Heart left ventricle (tissue), 16 donors: Measurements from ENCODE around the gene DDO. TPM values are rescaled to one million over a fixed set of nuclear protein-coding genes. Genes with fewer than 3 reads are reported as not detected.

Experiments used
- ATAC-seq, 4 donors: fragments of 200-7000 bp; cut with Tn5 transposase; one replicate each; pipeline ENCODE4 v1.9.1; 2020 to 2022; ENCODE audit warnings: moderate library complexity in 4 of 4, mild to moderate bottlenecking in 3 of 4, moderate number of reproducible peaks in 1 of 4
- DNase-seq, 5 donors: peaks; one replicate each; pipeline ENCODE4 v3.0.0-alpha.2; 2020
- H3K27ac ChIP-seq, 12 donors: fragments of 200-600 bp; sonication (generic) in 4 of 12; one replicate each; pipeline versions ENCODE4 v1.5.0 to v1.8.0; 2016 to 2022; ENCODE audit warnings: mild to moderate bottlenecking in 2 of 12
- H3K27me3 ChIP-seq, 9 donors: fragments of 200-600 bp; sonication (generic) in 2 of 9; one replicate each; pipeline versions ENCODE4 v1.5.1 to v1.8.0; 2016 to 2022; ENCODE audit warnings: mild to moderate bottlenecking in 3 of 9
- H3K36me3 ChIP-seq, 9 donors: fragments of 200-600 bp; sonication (generic) in 2 of 9; one replicate each; pipeline versions ENCODE4 v1.5.0 to v1.8.0; 2018 to 2022; ENCODE audit warnings: mild to moderate bottlenecking in 2 of 9
- H3K4me1 ChIP-seq, 12 donors: fragments of 200-600 bp; sonication (generic) in 4 of 12; one replicate each; pipeline versions ENCODE4 v1.5.0 to v1.8.0; 2016 to 2022; ENCODE audit warnings: mild to moderate bottlenecking in 3 of 12
- H3K4me3 ChIP-seq, 12 donors: fragments of 200-600 bp; sonication (generic) in 4 of 12; one replicate each; pipeline versions ENCODE4 v1.5.0 to v1.8.0; 2017 to 2022; ENCODE audit warnings: mild to moderate bottlenecking in 9 of 12, moderate library complexity in 4 of 12
- H3K9me3 ChIP-seq, 12 donors: fragments of 200-600 bp; sonication (generic) in 4 of 12; one replicate each; pipeline versions ENCODE4 v1.5.0 to v1.8.0; 2016 to 2022; ENCODE audit warnings: mild to moderate bottlenecking in 1 of 12
- POLR2A ChIP-seq, 2 donors: fragments of 450-650 bp; IDR thresholded peaks; one replicate each; pipeline ENCODE4 v1.6.1; 2017; ENCODE audit warnings: antibody characterized with exemption in 2 of 2, mild to moderate bottlenecking in 2 of 2, moderate library complexity in 2 of 2
- WGBS, 4 donors: extraction: QIAGEN DNeasy Blood & Tissue Kit in 2 of 4; methylation state at CpG; one replicate each; pipeline versions ENCODE4 v1.1.5 to v1.1.7; 2013 to 2018; 5-methylcytosine and 5-hydroxymethylcytosine counted together
- intact Hi-C, 10 donors: fragments of 100-400 bp; cut with DNase I; formaldehyde crosslinking; loops; one replicate each; pipeline versions ENCODE4 v1.11.1 to v1.14.2; 2022
- polyA plus RNA-seq, 2 donors: library from polyadenylated mRNA; stranded (reverse); fragments of 200-250 nt; gene quantifications; one replicate each; pipeline ENCODE4 v1.2.3, GENCODE V29; 2013
- total RNA-seq, 9 donors: library from RNA; depleted of rRNA in 2 of 9; stranded (reverse); fragments of >200 nt in 2 of 9; fragmentation: NEBNext Ultra II Directional in 3 of 9; extraction: Animal tissue kit (Norgen Biotek cat#: 25700) in 3 of 9; gene quantifications; one replicate each; pipeline versions ENCODE4 v1.1.0 to v1.2.4, GENCODE V29; 2016 to 2023
- TF ChIP-seq, protein P1 (sequence below), 12 donors: fragments of 200-600 bp; sonication (generic) in 4 of 12; IDR thresholded peaks; one replicate each; pipeline versions ENCODE4 v1.5.0 to v1.8.0; 2018 to 2022; ENCODE audit warnings: antibody characterized with exemption in 12 of 12, mild to moderate bottlenecking in 5 of 12
- donor health status: ischemic (EF 13 %, LVEDD 7.1; RV severe dilation, severe dysfunction).
- donor health status: healthy with polysubstance abuse.
- donor health status: DM: no; HTN: yes; CAD: no.
- donor health status: DM: no; HTN: no; CAD: no.
- donor health status: ischemic (EF 25% LVEDD 6.9; RV normal size, moderate dysfunction).
- donor health status: ischemic (EF 25% LVEDD 5.7; RV mildly dilated, moderate dysfunction).
- donor health status: healthy.
- donor health status: DM: yes; HTN: yes; CAD: no.
- donor health status: ischemic (EF 35%, LVEDD 5.7; RV mildly dilated, moderate dysfunction).
- donor health status: nonischemic (EF 11% LVEDD 7.7; RV severe dilation, severe dysfunction).
- donor health status: DM: yes; HTN: yes; CAD: no.
- donor health status: PGD.
- donor health status: ischemic (EF 29% LVEDD 5.4; RV normal size, mild dysfunction).
- donor health status: nonischemic (EF 23%, LVEDD 6.1; RV moderate dilation, normal function).

Gene DDO
- total and polyA plus RNA-seq, 11 donors, result 10.9 to 32.3 (median 19.9) TPM

DNA sequence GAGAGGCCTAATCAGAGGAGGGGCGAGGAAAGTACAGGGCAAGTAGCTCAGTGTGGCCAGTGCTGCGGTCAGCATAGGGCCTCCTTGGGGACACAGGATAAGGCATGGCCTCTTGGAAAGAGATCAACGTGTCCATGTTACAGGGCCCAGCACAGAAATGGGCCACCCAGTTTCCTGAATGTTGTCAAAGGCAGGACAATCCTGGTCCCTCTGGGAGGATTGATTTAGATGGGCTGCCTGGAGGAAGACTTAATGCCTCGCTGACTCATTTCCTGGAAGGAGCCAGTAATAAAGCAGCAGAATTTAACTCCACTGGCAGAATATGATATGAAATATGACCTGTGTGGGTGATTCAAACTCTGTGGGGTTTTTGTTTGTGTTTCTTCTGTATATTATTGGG, 16.6 kb downstream of the DDO start:
- Histone ChIP-seq H3K9me3 (no peaks in the 10 kb centered on the region), H3K4me3 (no peak overlapping the region), H3K27me3 (no peaks in the 10 kb centered on the region), H3K4me1 (peaks cover 0 to 23% (median 7%) of the 10 kb centered on the region in 12 donors), H3K36me3 (peaks cover 0 to 5% (median 0%) of the 10 kb centered on the region in 9 donors), H3K27ac (no peak overlapping the region)
- no peak for TF ChIP-seq POLR2A (IDR thresholded peaks at IDR 0.05)
- TF ChIP-seq, protein P1, sequence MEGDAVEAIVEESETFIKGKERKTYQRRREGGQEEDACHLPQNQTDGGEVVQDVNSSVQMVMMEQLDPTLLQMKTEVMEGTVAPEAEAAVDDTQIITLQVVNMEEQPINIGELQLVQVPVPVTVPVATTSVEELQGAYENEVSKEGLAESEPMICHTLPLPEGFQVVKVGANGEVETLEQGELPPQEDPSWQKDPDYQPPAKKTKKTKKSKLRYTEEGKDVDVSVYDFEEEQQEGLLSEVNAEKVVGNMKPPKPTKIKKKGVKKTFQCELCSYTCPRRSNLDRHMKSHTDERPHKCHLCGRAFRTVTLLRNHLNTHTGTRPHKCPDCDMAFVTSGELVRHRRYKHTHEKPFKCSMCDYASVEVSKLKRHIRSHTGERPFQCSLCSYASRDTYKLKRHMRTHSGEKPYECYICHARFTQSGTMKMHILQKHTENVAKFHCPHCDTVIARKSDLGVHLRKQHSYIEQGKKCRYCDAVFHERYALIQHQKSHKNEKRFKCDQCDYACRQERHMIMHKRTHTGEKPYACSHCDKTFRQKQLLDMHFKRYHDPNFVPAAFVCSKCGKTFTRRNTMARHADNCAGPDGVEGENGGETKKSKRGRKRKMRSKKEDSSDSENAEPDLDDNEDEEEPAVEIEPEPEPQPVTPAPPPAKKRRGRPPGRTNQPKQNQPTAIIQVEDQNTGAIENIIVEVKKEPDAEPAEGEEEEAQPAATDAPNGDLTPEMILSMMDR (IDR thresholded peaks at IDR 0.05), result no peak
- intact Hi-C loops, result loop anchor here in 6 of 10 donors (10.0 kb wide), 4 partner anchors 344 to 874 kb away; no protein-coding TSS in a partner anchor
- peak in 1 of 4 donors; percentile 38 for ATAC-seq
- DNase-seq, result no peak
- WGBS, 4 donors, result 78 to 88% (median 81%) methylated on average over 4 of the region's 4 CpGs

DNA sequence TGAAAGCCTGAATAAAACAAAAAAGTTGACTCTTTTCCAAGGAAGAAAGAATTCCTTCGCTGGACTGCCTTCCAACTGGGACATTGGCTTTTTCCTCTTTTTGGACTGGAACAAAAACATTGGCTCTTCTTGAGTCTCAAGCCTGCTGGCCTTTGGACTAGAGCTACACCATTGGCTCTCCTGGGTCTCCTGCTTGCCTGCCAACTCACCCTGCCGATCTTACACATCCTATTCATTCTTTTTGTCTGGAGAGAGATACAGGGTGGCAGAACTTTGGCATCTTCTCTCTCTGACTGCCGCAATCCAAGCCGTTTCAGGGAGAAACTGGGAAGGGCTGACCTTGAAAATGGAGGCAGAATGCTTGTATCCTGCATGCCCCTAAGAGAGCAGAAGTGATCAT, 20.2 kb downstream of the DDO start:
- H3K9me3 ChIP-seq, result no peaks in the 10 kb centered on the region
- H3K4me3 ChIP-seq, result no peak overlapping the region
- DNase-seq (no peak), ATAC-seq (peak in 1 of 4 donors; percentile 41)
- peaks cover 0 to 7% (median 0%) of the 10 kb centered on the region in 9 donors for H3K36me3 ChIP-seq
- H3K27ac ChIP-seq, result peak overlapping the region in 2 of 12 donors; percentile 18 to 20
- intact Hi-C loops, result loop anchor here in 6 of 10 donors (10.0 kb wide), 4 partner anchors 340 to 870 kb away; no protein-coding TSS in a partner anchor
- no peaks in the 10 kb centered on the region for H3K27me3 ChIP-seq
- H3K4me1 ChIP-seq, result peaks cover 0 to 23% (median 7%) of the 10 kb centered on the region in 12 donors
- WGBS, 4 donors, result 21 to 76% (median 48%) methylated on average over 4 of the region's 4 CpGs
- TF ChIP-seq, protein P1 (IDR thresholded peaks at IDR 0.05), result no peak
- TF ChIP-seq POLR2A (IDR thresholded peaks at IDR 0.05), result no peak

DNA sequence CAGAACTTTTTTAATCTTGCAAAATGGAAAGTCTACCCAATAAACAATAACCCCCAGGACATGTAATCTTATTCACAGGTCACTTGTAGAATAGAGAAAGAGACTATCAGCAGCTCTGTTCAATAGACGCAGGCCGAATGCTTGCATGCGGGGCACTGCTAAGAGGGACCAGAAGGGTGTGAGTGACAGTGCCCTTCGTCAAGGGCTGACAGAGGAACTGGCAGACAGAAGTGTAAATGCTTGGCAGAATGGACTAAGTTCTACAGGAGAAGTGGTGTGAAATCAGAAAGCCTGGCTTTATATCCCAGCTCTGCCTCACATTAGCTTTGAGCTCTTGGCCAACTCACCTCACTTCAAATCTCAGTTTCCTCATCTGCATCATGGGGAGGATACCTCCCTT, 21.0 kb downstream of the DDO start:
- Histone ChIP-seq H3K36me3 (peaks cover 0 to 7% (median 0%) of the 10 kb centered on the region in 9 donors), H3K4me1 (peaks cover 0 to 30% (median 7%) of the 10 kb centered on the region in 12 donors), H3K9me3 (no peaks in the 10 kb centered on the region), H3K27me3 (no peaks in the 10 kb centered on the region), H3K27ac (peak overlapping the region in 4 of 12 donors; percentile 16 to 28 (median 19)), H3K4me3 (no peak overlapping the region)
- intact Hi-C loops, result loop anchor here in 9 of 10 donors (5.0 to 10.0 kb wide), 10 partner anchors 217 to 870 kb away; partner anchors contain the start of gene WASF1 (in 6 of the 9)
- DNase-seq (peak in 1 of 5 donors; percentile 54), ATAC-seq (peak; percentile 44 to 86 (median 78))
- no peak for TF ChIP-seq POLR2A (IDR thresholded peaks at IDR 0.05)
- TF ChIP-seq, protein P1 (IDR thresholded peaks at IDR 0.05), result no peak
- WGBS, 4 donors, result 56 to 64% (median 60%) methylated on average over 4 of the region's 4 CpGs

DNA sequence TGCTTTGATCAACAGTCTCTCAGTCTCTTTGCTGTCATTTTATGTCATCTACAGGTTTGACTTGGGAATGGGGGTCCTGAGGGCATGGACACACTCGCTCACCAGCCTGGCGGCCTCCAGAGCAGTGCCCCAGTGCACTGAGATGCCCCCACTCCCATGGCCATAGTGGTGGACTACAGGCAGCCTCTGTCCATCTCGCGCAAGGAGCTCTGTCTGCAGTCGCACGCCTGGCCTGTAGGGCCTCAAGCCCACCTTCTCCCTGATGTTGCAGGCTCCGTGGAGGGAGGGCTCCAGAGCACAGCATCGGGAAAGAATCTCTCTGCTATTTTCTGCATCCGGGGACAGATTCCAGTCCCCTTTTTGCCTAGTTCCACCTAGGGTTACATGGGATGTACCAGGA, 22.6 kb downstream of the DDO start:
- no peak overlapping the region for H3K27ac ChIP-seq
- no peaks in the 10 kb centered on the region for H3K9me3 ChIP-seq
- no peaks in the 10 kb centered on the region for H3K27me3 ChIP-seq
- H3K36me3 ChIP-seq, result peaks cover 0 to 7% (median 0%) of the 10 kb centered on the region in 9 donors
- TF ChIP-seq, protein P1 (IDR thresholded peaks at IDR 0.05), result no peak
- no peak for TF ChIP-seq POLR2A (IDR thresholded peaks at IDR 0.05)
- ATAC-seq, result no peak
- peaks cover 0 to 27% (median 6%) of the 10 kb centered on the region in 12 donors for H3K4me1 ChIP-seq
- intact Hi-C loops, result loop anchor here in 9 of 10 donors (5.0 to 10.0 kb wide), 10 partner anchors 215 to 868 kb away; partner anchors contain the start of gene WASF1 (in 6 of the 9)
- H3K4me3 ChIP-seq, result no peak overlapping the region
- DNase-seq, result no peak
- 65 to 79% (median 69%) methylated on average over 5 to 9 of the region's 9 CpGs for WGBS, 4 donors
